Measurements from ENCODE around the gene MARK1.

The MARK1 gene

GRCh38 chr1:220692436-220693228, 164.7 kb downstream of the MARK1 start:
- DNase-seq, result no peak

- DNase-seq, result no peak
These were observed 167.0 kb downstream of the MARK1 start for GRCh38 chr1:220694866-220695382.

GRCh38 chr1:220695426-220695825, 167.5 kb downstream of the MARK1 start:
- DNase-seq, result no peak

- DNase-seq, result no peak
These were observed 168.4 kb downstream of the MARK1 start for GRCh38 chr1:220696226-220696862.

- no peak for DNase-seq
These were observed 168.9 kb downstream of the MARK1 start for GRCh38 chr1:220696863-220697231.

- DNase-seq, result no peak
These were observed 169.4 kb downstream of the MARK1 start for GRCh38 chr1:220697326-220697725.

GRCh38 chr1:220698607-220699016, 170.7 kb downstream of the MARK1 start:
- DNase-seq, result no peak

- no peak for DNase-seq
These were observed 171.1 kb downstream of the MARK1 start for GRCh38 chr1:220699044-220699443.

- no peak for DNase-seq
These were observed 172.7 kb downstream of the MARK1 start for GRCh38 chr1:220700556-220701179.

- no peak for DNase-seq
These were observed 174.0 kb downstream of the MARK1 start for GRCh38 chr1:220701974-220702373.

GRCh38 chr1:220702733-220703270, 174.9 kb downstream of the MARK1 start:
- no peak for DNase-seq

GRCh38 chr1:220703305-220703704, 175.4 kb downstream of the MARK1 start:
- no peak for DNase-seq

GRCh38 chr1:220705782-220706181, 177.8 kb downstream of the MARK1 start:
- DNase-seq, result no peak

- no peak for DNase-seq
These were observed 178.5 kb downstream of the MARK1 start for GRCh38 chr1:220706480-220706879.

GRCh38 chr1:220707160-220707559, 179.2 kb downstream of the MARK1 start:
- no peak for DNase-seq

- DNase-seq, result no peak
These were observed 180.3 kb downstream of the MARK1 start for GRCh38 chr1:220708244-220708643.

- DNase-seq, result no peak
These were observed 181.2 kb downstream of the MARK1 start for GRCh38 chr1:220708936-220709801.

GRCh38 chr1:220710333-220710732, 182.4 kb downstream of the MARK1 start:
- no peak for DNase-seq

GRCh38 chr1:220711056-220711809, 183.3 kb downstream of the MARK1 start:
- no peak for DNase-seq
